ENCODE results near the gene NQO2. TPM values are rescaled to one million over a fixed set of nuclear protein-coding genes. Genes with fewer than 3 reads are reported as not detected.

Gene NQO2
- total and polyA plus RNA-seq, 2 of the 13 experiments (the other 11 are each of a cell fraction or from before 2014, with no cell fraction given): 32.2 to 56.5 TPM

DNA sequence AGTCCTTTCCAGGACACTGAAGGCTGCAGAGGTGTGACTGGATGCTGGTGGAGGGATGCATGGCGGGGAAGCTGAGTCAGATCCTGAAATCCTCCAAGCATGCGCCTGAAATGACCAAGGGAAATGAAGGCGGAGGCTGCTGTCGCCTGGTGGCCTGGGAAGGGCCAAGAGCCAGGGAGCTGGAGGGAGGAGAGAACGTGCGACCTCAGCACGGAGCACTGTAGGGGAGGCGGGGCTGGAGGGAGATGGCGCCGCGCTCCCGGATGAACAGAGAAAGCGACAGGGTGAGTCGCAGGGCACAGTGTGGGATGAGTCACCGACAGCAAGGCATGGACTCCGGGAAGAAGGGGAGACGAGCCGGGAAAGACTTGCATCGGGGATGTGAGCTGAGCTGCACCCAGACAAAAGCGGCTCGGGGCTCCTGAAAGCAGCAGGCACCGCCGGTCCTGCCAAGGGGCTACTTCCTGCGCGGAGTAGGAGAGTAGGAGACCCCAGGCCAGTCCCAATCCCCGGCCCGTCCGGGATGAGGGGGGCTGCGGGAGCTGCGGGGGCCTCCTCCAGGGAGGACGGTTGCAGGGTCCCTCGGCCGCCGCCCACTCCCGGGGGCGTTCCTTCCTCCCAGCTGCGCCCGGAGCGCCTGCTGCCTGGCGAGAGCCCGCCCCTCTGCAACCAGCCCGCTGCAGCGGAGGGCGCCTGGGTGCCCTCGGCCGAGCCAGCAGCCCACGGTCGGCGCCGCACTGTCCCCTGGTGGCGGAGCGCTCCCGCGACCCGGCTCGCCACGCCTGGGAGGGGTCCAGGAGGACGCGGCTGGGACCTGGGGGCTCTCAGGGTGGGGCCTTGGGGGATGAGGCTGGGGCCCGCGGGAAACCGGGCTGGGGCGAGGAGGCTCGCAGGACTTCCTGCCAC lies 11.0 kb upstream of the NQO2 start (continued):
- TF ChIP-seq, protein P1, sequence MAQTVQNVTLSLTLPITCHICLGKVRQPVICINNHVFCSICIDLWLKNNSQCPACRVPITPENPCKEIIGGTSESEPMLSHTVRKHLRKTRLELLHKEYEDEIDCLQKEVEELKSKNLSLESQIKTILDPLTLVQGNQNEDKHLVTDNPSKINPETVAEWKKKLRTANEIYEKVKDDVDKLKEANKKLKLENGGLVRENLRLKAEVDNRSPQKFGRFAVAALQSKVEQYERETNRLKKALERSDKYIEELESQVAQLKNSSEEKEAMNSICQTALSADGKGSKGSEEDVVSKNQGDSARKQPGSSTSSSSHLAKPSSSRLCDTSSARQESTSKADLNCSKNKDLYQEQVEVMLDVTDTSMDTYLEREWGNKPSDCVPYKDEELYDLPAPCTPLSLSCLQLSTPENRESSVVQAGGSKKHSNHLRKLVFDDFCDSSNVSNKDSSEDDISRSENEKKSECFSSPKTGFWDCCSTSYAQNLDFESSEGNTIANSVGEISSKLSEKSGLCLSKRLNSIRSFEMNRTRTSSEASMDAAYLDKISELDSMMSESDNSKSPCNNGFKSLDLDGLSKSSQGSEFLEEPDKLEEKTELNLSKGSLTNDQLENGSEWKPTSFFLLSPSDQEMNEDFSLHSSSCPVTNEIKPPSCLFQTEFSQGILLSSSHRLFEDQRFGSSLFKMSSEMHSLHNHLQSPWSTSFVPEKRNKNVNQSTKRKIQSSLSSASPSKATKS (CRISPR knock-in tag; IDR thresholded peaks at IDR 0.05): no peak
- no peak for TF ChIP-seq NFIB (CRISPR knock-in tag; IDR thresholded peaks at IDR 0.05; ENCODE audit: borderline replicate concordance)
- TF ChIP-seq, protein P2, sequence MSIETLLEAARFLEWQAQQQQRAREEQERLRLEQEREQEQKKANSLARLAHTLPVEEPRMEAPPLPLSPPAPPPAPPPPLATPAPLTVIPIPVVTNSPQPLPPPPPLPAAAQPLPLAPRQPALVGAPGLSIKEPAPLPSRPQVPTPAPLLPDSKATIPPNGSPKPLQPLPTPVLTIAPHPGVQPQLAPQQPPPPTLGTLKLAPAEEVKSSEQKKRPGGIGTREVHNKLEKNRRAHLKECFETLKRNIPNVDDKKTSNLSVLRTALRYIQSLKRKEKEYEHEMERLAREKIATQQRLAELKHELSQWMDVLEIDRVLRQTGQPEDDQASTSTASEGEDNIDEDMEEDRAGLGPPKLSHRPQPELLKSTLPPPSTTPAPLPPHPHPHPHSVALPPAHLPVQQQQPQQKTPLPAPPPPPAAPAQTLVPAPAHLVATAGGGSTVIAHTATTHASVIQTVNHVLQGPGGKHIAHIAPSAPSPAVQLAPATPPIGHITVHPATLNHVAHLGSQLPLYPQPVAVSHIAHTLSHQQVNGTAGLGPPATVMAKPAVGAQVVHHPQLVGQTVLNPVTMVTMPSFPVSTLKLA (IDR thresholded peaks at IDR 0.05): 0 out of 2 replicates have a peak, but pooled peaks have one; percentile 8
- no peak for TF ChIP-seq ZNF282 (IDR thresholded peaks at IDR 0.05; ENCODE audit: partially characterized antibody)
- peak; percentile 57; the same call in 1 of the 2 replicates for TF ChIP-seq TARDBP (CRISPR knock-in tag; IDR thresholded peaks at IDR 0.05)
- peak; percentile 99 for TF ChIP-seq RAD21 (CRISPR knock-in tag; IDR thresholded peaks at IDR 0.05)
- TF ChIP-seq, protein P3, sequence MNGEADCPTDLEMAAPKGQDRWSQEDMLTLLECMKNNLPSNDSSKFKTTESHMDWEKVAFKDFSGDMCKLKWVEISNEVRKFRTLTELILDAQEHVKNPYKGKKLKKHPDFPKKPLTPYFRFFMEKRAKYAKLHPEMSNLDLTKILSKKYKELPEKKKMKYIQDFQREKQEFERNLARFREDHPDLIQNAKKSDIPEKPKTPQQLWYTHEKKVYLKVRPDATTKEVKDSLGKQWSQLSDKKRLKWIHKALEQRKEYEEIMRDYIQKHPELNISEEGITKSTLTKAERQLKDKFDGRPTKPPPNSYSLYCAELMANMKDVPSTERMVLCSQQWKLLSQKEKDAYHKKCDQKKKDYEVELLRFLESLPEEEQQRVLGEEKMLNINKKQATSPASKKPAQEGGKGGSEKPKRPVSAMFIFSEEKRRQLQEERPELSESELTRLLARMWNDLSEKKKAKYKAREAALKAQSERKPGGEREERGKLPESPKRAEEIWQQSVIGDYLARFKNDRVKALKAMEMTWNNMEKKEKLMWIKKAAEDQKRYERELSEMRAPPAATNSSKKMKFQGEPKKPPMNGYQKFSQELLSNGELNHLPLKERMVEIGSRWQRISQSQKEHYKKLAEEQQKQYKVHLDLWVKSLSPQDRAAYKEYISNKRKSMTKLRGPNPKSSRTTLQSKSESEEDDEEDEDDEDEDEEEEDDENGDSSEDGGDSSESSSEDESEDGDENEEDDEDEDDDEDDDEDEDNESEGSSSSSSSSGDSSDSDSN (CRISPR knock-in tag; IDR thresholded peaks at IDR 0.05): peak; percentile 96
- TF ChIP-seq TCF7 (IDR thresholded peaks at IDR 0.05; ENCODE audit: low read depth): 0 out of 2 replicates have a peak, but pooled peaks have one; percentile 9
- peak; percentile 56; the same call in 1 of the 2 replicates for TF ChIP-seq THAP11 (CRISPR knock-in tag; IDR thresholded peaks at IDR 0.05)
- peak; percentile 72 to 80 for TF ChIP-seq POLR2A (IDR thresholded peaks at IDR 0.05; ENCODE audit: insufficient read depth in 1 of 2, low read depth in 2 of 2, low read length in 2 of 2)
- TF ChIP-seq ETV5 (CRISPR knock-in tag; IDR thresholded peaks at IDR 0.05; ENCODE audit: borderline replicate concordance): peak; percentile 66
- TF ChIP-seq, protein P4, sequence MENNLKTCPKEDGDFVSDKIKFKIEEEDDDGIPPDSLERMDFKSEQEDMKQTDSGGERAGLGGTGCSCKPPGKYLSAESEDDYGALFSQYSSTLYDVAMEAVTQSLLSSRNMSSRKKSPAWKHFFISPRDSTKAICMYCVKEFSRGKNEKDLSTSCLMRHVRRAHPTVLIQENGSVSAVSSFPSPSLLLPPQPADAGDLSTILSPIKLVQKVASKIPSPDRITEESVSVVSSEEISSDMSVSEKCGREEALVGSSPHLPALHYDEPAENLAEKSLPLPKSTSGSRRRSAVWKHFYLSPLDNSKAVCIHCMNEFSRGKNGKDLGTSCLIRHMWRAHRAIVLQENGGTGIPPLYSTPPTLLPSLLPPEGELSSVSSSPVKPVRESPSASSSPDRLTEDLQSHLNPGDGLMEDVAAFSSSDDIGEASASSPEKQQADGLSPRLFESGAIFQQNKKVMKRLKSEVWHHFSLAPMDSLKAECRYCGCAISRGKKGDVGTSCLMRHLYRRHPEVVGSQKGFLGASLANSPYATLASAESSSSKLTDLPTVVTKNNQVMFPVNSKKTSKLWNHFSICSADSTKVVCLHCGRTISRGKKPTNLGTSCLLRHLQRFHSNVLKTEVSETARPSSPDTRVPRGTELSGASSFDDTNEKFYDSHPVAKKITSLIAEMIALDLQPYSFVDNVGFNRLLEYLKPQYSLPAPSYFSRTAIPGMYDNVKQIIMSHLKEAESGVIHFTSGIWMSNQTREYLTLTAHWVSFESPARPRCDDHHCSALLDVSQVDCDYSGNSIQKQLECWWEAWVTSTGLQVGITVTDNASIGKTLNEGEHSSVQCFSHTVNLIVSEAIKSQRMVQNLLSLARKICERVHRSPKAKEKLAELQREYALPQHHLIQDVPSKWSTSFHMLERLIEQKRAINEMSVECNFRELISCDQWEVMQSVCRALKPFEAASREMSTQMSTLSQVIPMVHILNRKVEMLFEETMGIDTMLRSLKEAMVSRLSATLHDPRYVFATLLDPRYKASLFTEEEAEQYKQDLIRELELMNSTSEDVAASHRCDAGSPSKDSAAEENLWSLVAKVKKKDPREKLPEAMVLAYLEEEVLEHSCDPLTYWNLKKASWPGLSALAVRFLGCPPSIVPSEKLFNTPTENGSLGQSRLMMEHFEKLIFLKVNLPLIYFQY (CRISPR knock-in tag; IDR thresholded peaks at IDR 0.05; ENCODE audit: borderline replicate concordance): peak; percentile 32; the same call in 1 of the 2 replicates
- TF ChIP-seq ZNF619 (CRISPR knock-in tag; IDR thresholded peaks at IDR 0.05): peak; percentile 92
- TF ChIP-seq PTBP1 (IDR thresholded peaks at IDR 0.05; ENCODE audit: low read depth, low read length, poor library complexity, severe bottlenecking): peak; percentile 79
- TF ChIP-seq HNRNPK (IDR thresholded peaks at IDR 0.05; ENCODE audit: low read depth, low read length, poor library complexity, severe bottlenecking): peak; percentile 98
- peak; percentile 65 for TF ChIP-seq ZSCAN21 (CRISPR knock-in tag; IDR thresholded peaks at IDR 0.05; ENCODE audit: borderline replicate concordance)
